GM13976 (cell line): ENCODE data around the gene WAPL.

Source experiments
- DNase-seq: peaks from one replicate; pipeline ENCODE4 v3.0.0; 2012; ENCODE audit warnings: low spot score
- in situ Hi-C: fragments of 300-500 bp; cut with MboI; formaldehyde crosslinking; loops from one replicate; pipeline ENCODE4 v1.12.0; 2022; ENCODE audit warnings: low sequenced_read_pairs, mixed read lengths, inconsistent platforms; ENCODE audit not compliant: unreplicated experiment
- TF ChIP-seq, protein P1 (sequence below): IDR thresholded peaks from 2 replicates; pipeline ENCODE4 v1.5.1; 2012; ENCODE audit warnings: borderline replicate concordance, mild to moderate bottlenecking; ENCODE audit not compliant: insufficient read depth; ENCODE audit errors: extremely low read depth, missing control alignments, control extremely low read depth

The WAPL gene

GRCh38 chr10:86489960-86490612 lies 31.5 kb downstream of the WAPL start:
- TF ChIP-seq, protein P1, sequence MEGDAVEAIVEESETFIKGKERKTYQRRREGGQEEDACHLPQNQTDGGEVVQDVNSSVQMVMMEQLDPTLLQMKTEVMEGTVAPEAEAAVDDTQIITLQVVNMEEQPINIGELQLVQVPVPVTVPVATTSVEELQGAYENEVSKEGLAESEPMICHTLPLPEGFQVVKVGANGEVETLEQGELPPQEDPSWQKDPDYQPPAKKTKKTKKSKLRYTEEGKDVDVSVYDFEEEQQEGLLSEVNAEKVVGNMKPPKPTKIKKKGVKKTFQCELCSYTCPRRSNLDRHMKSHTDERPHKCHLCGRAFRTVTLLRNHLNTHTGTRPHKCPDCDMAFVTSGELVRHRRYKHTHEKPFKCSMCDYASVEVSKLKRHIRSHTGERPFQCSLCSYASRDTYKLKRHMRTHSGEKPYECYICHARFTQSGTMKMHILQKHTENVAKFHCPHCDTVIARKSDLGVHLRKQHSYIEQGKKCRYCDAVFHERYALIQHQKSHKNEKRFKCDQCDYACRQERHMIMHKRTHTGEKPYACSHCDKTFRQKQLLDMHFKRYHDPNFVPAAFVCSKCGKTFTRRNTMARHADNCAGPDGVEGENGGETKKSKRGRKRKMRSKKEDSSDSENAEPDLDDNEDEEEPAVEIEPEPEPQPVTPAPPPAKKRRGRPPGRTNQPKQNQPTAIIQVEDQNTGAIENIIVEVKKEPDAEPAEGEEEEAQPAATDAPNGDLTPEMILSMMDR, result no peak
- DNase-seq, result no peak
- in situ Hi-C loops, result no loop called here

- TF ChIP-seq, protein P1, result no peak
- in situ Hi-C loops, result no loop called here
- no peak for DNase-seq
These were observed 32.4 kb downstream of the WAPL start for GRCh38 chr10:86489071-86489810.

- in situ Hi-C loops, result no loop called here
- DNase-seq, result peak; percentile 20
- TF ChIP-seq, protein P1, result no peak
These were observed 34.7 kb downstream of the WAPL start for GRCh38 chr10:86486856-86487255.

DNA sequence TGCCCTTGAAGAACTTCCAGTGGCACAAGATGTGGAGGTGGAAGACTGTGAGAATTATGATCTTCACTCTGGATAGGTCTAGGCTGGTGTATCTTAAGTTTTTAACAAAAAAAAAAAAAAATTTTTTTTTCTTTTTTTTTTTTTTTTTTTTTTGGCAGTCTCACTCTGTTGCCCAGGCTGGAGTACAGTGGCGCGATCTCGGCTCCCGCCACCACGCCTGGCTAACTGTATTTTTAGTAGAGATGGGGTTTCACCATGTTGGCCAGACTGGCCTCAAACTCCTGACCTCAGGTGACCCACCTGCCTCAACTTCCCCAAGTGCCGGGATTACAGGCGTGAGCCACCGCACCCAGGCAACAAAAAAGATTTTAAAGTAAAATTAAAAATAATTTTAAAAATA lies 37.9 kb downstream of the WAPL start:
- TF ChIP-seq, protein P1, result no peak
- in situ Hi-C loops, result no loop called here
- DNase-seq, result no peak

- DNase-seq, result no peak
- in situ Hi-C loops, result no loop called here
- TF ChIP-seq, protein P1, result no peak
These were observed 39.8 kb downstream of the WAPL start for GRCh38 chr10:86481761-86482160.

DNA sequence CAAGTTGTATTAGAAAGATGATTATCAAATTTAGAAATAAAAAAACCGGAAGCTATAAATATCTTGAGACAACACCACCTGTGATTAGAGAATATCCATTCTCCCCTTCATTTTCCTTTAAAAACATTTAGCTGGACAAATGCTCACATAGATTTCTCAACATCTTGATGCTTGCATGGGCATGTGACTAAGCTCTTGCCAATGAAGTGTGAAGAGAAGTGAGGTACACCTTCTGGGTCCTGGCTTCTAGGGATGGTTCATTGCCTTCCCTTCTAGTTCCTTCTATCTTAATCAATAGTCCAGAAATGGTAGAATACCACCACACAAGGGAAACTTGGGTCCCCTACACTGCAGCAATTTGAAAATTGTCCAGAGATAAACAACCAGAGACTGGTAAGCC lies 41.0 kb downstream of the WAPL start:
- DNase-seq, result no peak
- in situ Hi-C loops, result no loop called here
- TF ChIP-seq, protein P1, result no peak

GRCh38 chr10:86472061-86472460 lies 49.5 kb downstream of the WAPL start:
- no peak for DNase-seq
- TF ChIP-seq, protein P1, result no peak
- in situ Hi-C loops, result no loop called here
